IPS-20b (cell line): Measurements from ENCODE around the gene LRRC38.
A peak's percentile ranks its signal among the peaks of the same experiment; 100 is the strongest.
"Not testable (repeated sequence)": the region's sequence is repeated elsewhere in the genome, so short reads cannot be mapped to it uniquely, and the experiment has no call there.

Experiments
- H3K27ac ChIP-seq: one replicate; pipeline ENCODE4 v1.5.1; 2013; ENCODE audit warnings: low read length
- H3K27me3 ChIP-seq: 2 replicates; pipeline ENCODE4 v1.6.1; 2013; ENCODE audit warnings: mild to moderate bottlenecking, low read length, inconsistent platforms; ENCODE audit not compliant: insufficient read depth
- H3K36me3 ChIP-seq: 2 replicates; pipeline ENCODE4 v1.6.1; 2013; ENCODE audit warnings: low read depth, mild to moderate bottlenecking, inconsistent platforms, low read length, moderate library complexity; ENCODE audit not compliant: insufficient read depth
- H3K4me1 ChIP-seq: 2 replicates; pipeline ENCODE4 v1.6.1; 2013; ENCODE audit warnings: mild to moderate bottlenecking, control low read depth, inconsistent platforms, low read length, moderate library complexity; ENCODE audit not compliant: insufficient read depth
- H3K4me3 ChIP-seq: 2 replicates; pipeline ENCODE4 v1.5.1; 2013; ENCODE audit warnings: mild to moderate bottlenecking, low read length, inconsistent platforms
- H3K9ac ChIP-seq: 2 replicates; pipeline ENCODE4 v1.6.1; 2013; ENCODE audit warnings: low read depth, mild to moderate bottlenecking, inconsistent platforms, low read length, moderate library complexity
- H3K9me3 ChIP-seq: 2 replicates; pipeline ENCODE4 v1.6.1; 2013; ENCODE audit warnings: mild to moderate bottlenecking, low read depth, low read length, inconsistent platforms; ENCODE audit not compliant: insufficient read depth

The LRRC38 gene

GRCh38 chr1:13513895-13514546, at the start of gene LRRC38:
LRRC38 (minus strand) TSS chr1:13514003; CDS start chr1:13513593, 410 bp downstream.
- Histone ChIP-seq H3K9me3 (no peaks in the 10 kb centered on the region), H3K27ac (no peak within 1 kb of the TSS), H3K4me1 (peaks cover 7% of the 10 kb centered on the region; the same call in 1 of the 2 replicates), H3K27me3 (peaks cover 97% of the 10 kb centered on the region), H3K4me3 (peak within 1 kb of the TSS; percentile 59; the same call in 1 of the 2 replicates), H3K36me3 (no peaks in the 10 kb centered on the region), H3K9ac (no peak within 1 kb of the TSS)

- not testable (repeated sequence) for H3K27ac ChIP-seq, H3K27me3 ChIP-seq, H3K4me1 ChIP-seq, H3K4me3 ChIP-seq, H3K9me3 ChIP-seq, H3K9ac ChIP-seq, H3K36me3 ChIP-seq
Observed at GRCh38 chr1:13562981-13563380, 49.2 kb upstream of the LRRC38 start.

- Histone ChIP-seq H3K4me1 (no peaks in the 10 kb centered on the region), H3K36me3 (no peaks in the 10 kb centered on the region), H3K9ac (no peak overlapping the region), H3K27me3 (no peaks in the 10 kb centered on the region; the same call in 1 of the 2 replicates), H3K9me3 (no peaks in the 10 kb centered on the region), H3K4me3 (no peak overlapping the region), H3K27ac (no peak overlapping the region)
Observed at GRCh38 chr1:13560541-13560940, 46.7 kb upstream of the LRRC38 start.

GRCh38 chr1:13556224-13556764, 42.5 kb upstream of the LRRC38 start:
- no peak overlapping the region for H3K9ac ChIP-seq
- no peak overlapping the region for H3K27ac ChIP-seq
- no peak overlapping the region for H3K4me3 ChIP-seq
- no peaks in the 10 kb centered on the region for H3K4me1 ChIP-seq
- no peaks in the 10 kb centered on the region for H3K36me3 ChIP-seq
- no peaks in the 10 kb centered on the region; the same call in 1 of the 2 replicates for H3K27me3 ChIP-seq
- no peaks in the 10 kb centered on the region for H3K9me3 ChIP-seq

GRCh38 chr1:13554798-13555197, 41.0 kb upstream of the LRRC38 start:
- H3K9me3 ChIP-seq = no peaks in the 10 kb centered on the region
- H3K36me3 ChIP-seq = no peaks in the 10 kb centered on the region
- H3K4me1 ChIP-seq = no peaks in the 10 kb centered on the region
- no peaks in the 10 kb centered on the region for H3K27me3 ChIP-seq
- H3K27ac ChIP-seq = no peak overlapping the region
- H3K9ac ChIP-seq = no peak overlapping the region
- no peak overlapping the region for H3K4me3 ChIP-seq

- H3K4me1 ChIP-seq = no peaks in the 10 kb centered on the region
- H3K27me3 ChIP-seq = no peaks in the 10 kb centered on the region
- no peaks in the 10 kb centered on the region for H3K9me3 ChIP-seq
- H3K27ac ChIP-seq = no peak overlapping the region
- H3K9ac ChIP-seq = no peak overlapping the region
- no peak overlapping the region for H3K4me3 ChIP-seq
- H3K36me3 ChIP-seq = no peaks in the 10 kb centered on the region
Observed at GRCh38 chr1:13550663-13551062, 36.9 kb upstream of the LRRC38 start.

GRCh38 chr1:13549521-13549920, 35.7 kb upstream of the LRRC38 start:
- no peak overlapping the region for H3K4me3 ChIP-seq
- no peak overlapping the region for H3K9ac ChIP-seq

GRCh38 chr1:13549021-13549420, 35.2 kb upstream of the LRRC38 start:
- Histone ChIP-seq H3K9me3 (no peaks in the 10 kb centered on the region), H3K4me1 (no peaks in the 10 kb centered on the region), H3K27ac (no peak overlapping the region), H3K4me3 (no peak overlapping the region), H3K27me3 (no peaks in the 10 kb centered on the region), H3K36me3 (no peaks in the 10 kb centered on the region), H3K9ac (no peak overlapping the region)

More at GRCh38 chr1:13549521-13549920, 35.7 kb upstream of the LRRC38 start:
- H3K4me1 ChIP-seq = no peaks in the 10 kb centered on the region
- no peaks in the 10 kb centered on the region for H3K9me3 ChIP-seq
- no peak overlapping the region for H3K27ac ChIP-seq
- no peaks in the 10 kb centered on the region for H3K27me3 ChIP-seq
- H3K36me3 ChIP-seq = no peaks in the 10 kb centered on the region

- H3K9me3 ChIP-seq = no peaks in the 10 kb centered on the region
- H3K36me3 ChIP-seq = no peaks in the 10 kb centered on the region
- no peaks in the 10 kb centered on the region for H3K4me1 ChIP-seq
- H3K9ac ChIP-seq = no peak overlapping the region
- H3K4me3 ChIP-seq = no peak overlapping the region
- no peak overlapping the region for H3K27ac ChIP-seq
- H3K27me3 ChIP-seq = no peaks in the 10 kb centered on the region
Observed at GRCh38 chr1:13548281-13548680, 34.5 kb upstream of the LRRC38 start.

- Histone ChIP-seq H3K27me3 (no peaks in the 10 kb centered on the region), H3K9ac (no peak overlapping the region), H3K4me3 (no peak overlapping the region), H3K9me3 (no peaks in the 10 kb centered on the region), H3K4me1 (no peaks in the 10 kb centered on the region), H3K27ac (no peak overlapping the region), H3K36me3 (no peaks in the 10 kb centered on the region)
Observed at GRCh38 chr1:13546791-13547190, 33.0 kb upstream of the LRRC38 start.

- H3K9me3 ChIP-seq = no peaks in the 10 kb centered on the region
- H3K36me3 ChIP-seq = no peaks in the 10 kb centered on the region
- no peak overlapping the region for H3K4me3 ChIP-seq
- H3K27ac ChIP-seq = no peak overlapping the region
- no peak overlapping the region for H3K9ac ChIP-seq
- H3K27me3 ChIP-seq = no peaks in the 10 kb centered on the region
- no peaks in the 10 kb centered on the region for H3K4me1 ChIP-seq
Observed at GRCh38 chr1:13544221-13544556, 30.4 kb upstream of the LRRC38 start.

- Histone ChIP-seq H3K9me3 (no peaks in the 10 kb centered on the region), H3K27ac (no peak overlapping the region), H3K36me3 (no peaks in the 10 kb centered on the region), H3K27me3 (no peaks in the 10 kb centered on the region), H3K4me3 (no peak overlapping the region), H3K9ac (no peak overlapping the region), H3K4me1 (no peaks in the 10 kb centered on the region)
Observed at GRCh38 chr1:13543451-13544220, 29.8 kb upstream of the LRRC38 start.
